Measurements from ENCODE around the gene TMEM202.

DNA sequence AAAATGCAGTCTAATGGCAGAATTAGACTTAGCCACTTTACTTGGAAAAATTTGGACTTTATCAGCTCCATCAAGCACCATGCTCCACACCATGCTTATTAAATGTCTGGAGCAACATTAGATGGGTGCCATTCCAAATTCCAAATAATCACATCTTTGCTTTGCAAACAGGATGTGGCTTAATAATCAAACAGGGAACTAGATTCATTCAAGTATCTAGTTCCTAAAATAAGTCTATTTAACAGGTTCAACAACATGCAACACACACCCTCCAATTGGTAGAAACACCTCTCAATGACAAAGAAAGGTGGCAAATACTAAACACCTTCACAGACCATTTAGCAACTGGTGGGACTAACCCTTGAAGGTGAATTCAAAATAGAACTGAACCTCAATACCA is 25.7 kb upstream of the TMEM202 start:
- TF ChIP-seq, protein P1, sequence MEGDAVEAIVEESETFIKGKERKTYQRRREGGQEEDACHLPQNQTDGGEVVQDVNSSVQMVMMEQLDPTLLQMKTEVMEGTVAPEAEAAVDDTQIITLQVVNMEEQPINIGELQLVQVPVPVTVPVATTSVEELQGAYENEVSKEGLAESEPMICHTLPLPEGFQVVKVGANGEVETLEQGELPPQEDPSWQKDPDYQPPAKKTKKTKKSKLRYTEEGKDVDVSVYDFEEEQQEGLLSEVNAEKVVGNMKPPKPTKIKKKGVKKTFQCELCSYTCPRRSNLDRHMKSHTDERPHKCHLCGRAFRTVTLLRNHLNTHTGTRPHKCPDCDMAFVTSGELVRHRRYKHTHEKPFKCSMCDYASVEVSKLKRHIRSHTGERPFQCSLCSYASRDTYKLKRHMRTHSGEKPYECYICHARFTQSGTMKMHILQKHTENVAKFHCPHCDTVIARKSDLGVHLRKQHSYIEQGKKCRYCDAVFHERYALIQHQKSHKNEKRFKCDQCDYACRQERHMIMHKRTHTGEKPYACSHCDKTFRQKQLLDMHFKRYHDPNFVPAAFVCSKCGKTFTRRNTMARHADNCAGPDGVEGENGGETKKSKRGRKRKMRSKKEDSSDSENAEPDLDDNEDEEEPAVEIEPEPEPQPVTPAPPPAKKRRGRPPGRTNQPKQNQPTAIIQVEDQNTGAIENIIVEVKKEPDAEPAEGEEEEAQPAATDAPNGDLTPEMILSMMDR (IDR thresholded peaks at IDR 0.05): no peak
- no peak for TF ChIP-seq POLR2A (IDR thresholded peaks at IDR 0.05)
